Measurements from ENCODE around the gene POU2F1. TPM values are rescaled to one million over a fixed set of nuclear protein-coding genes. Genes with fewer than 3 reads are reported as not detected.

The POU2F1 gene
- total and polyA plus RNA-seq, 2 donors (not counting 1 experiment from before 2014, with no cell fraction given), result 5.2 to 48.8 TPM

- POLR2A ChIA-PET, result no interaction called here
- TF ChIP-seq EZH2 (IDR thresholded peaks at IDR 0.05; ENCODE audit: borderline replicate concordance, insufficient read depth, low read depth, low read length, poor library complexity, severe bottlenecking) (no peak), CTCF (IDR thresholded peaks at IDR 0.05) (no peak)
- H3K4me1 ChIP-seq (ENCODE audit: control insufficient read depth in 2 of 2, insufficient read depth in 2 of 2, low read length in 2 of 2), result peaks cover 9 to 16% of the 10 kb centered on the region in 2 donors
- H3K4me3 ChIP-seq (ENCODE audit: control extremely low read depth in 1 of 5, extremely low read depth in 1 of 5, insufficient read depth in 1 of 5, low read depth in 2 of 5, low read length in 4 of 5), result no peak overlapping the region
- no peak overlapping the region for H3K27ac Mint-ChIP-seq
- H3K9me3 ChIP-seq (ENCODE audit: control extremely low read depth in 1 of 3, control insufficient read depth in 2 of 3, insufficient read depth in 1 of 3, low read length in 2 of 3), result no peaks in the 10 kb centered on the region
- DNase-seq, result no peak
- H3K79me2 ChIP-seq (ENCODE audit: control insufficient read depth, insufficient read depth, low read length), result peaks cover 91% of the 10 kb centered on the region
- H4K20me1 ChIP-seq (ENCODE audit: control insufficient read depth, insufficient read depth, low read length, poor library complexity, severe bottlenecking), result no peaks in the 10 kb centered on the region
- no peaks in the 10 kb centered on the region for H3K27me3 Mint-ChIP-seq
- no peaks in the 10 kb centered on the region for H3K27me3 ChIP-seq (replicated peaks in 1 of 4; ENCODE audit: control extremely low read depth in 1 of 4, control insufficient read depth in 3 of 4, insufficient read depth in 4 of 4, low read length in 3 of 4)
- H3K27ac ChIP-seq (ENCODE audit: low read length in 2 of 2), result no peak overlapping the region
- no peak overlapping the region for H3K4me3 Mint-ChIP-seq
- H3K36me3 ChIP-seq (replicated peaks in 1 of 2; ENCODE audit: control extremely low read depth in 1 of 2, control insufficient read depth in 1 of 2, extremely low read depth in 1 of 2, insufficient read depth in 2 of 2, low read length in 1 of 2), result no peaks in the 10 kb centered on the region
- CTCF ChIA-PET, result interaction anchor here (1.6 kb wide), 1 partner anchor 283 kb away, joined by 4 read pairs; no protein-coding TSS in a partner anchor
- no peak for ATAC-seq (ENCODE audit: low read depth)
- H3K9ac ChIP-seq (ENCODE audit: low read length), result no peak overlapping the region
- H3K9me3 Mint-ChIP-seq (ENCODE audit: insufficient read depth), result no peaks in the 10 kb centered on the region
- intact Hi-C loops (cut with micrococcal nuclease), result no loop called here
- peaks cover 42% of the 10 kb centered on the region for H3K4me1 Mint-ChIP-seq
- H3K4me2 ChIP-seq (replicated peaks; ENCODE audit: low read depth, low read length, poor library complexity, severe bottlenecking), result no peak overlapping the region
- no peak overlapping the region for H2AFZ ChIP-seq (ENCODE audit: insufficient read depth, low read depth, low read length, poor library complexity, severe bottlenecking)
These were observed 29.8 kb downstream of the POU2F1 start for GRCh38 chr1:167250482-167250881.

GRCh38 chr1:167251472-167251871 is 30.8 kb downstream of the POU2F1 start:
- Histone ChIP-seq H2AFZ (ENCODE audit: insufficient read depth, low read depth, low read length, poor library complexity, severe bottlenecking) (no peak overlapping the region), H3K27me3 (replicated peaks in 1 of 4; ENCODE audit: control extremely low read depth in 1 of 4, control insufficient read depth in 3 of 4, insufficient read depth in 4 of 4, low read length in 3 of 4) (no peaks in the 10 kb centered on the region), H4K20me1 (ENCODE audit: control insufficient read depth, insufficient read depth, low read length, poor library complexity, severe bottlenecking) (no peaks in the 10 kb centered on the region), H3K4me2 (replicated peaks; ENCODE audit: low read depth, low read length, poor library complexity, severe bottlenecking) (no peak overlapping the region), H3K9me3 (ENCODE audit: control extremely low read depth in 1 of 3, control insufficient read depth in 2 of 3, insufficient read depth in 1 of 3, low read length in 2 of 3) (no peaks in the 10 kb centered on the region), H3K4me1 (ENCODE audit: control insufficient read depth in 2 of 2, insufficient read depth in 2 of 2, low read length in 2 of 2) (peaks cover 9 to 16% of the 10 kb centered on the region in 2 donors), H3K79me2 (ENCODE audit: control insufficient read depth, insufficient read depth, low read length) (peaks cover 96% of the 10 kb centered on the region), H3K4me3 (ENCODE audit: control extremely low read depth in 1 of 5, extremely low read depth in 1 of 5, insufficient read depth in 1 of 5, low read depth in 2 of 5, low read length in 4 of 5) (no peak overlapping the region), H3K27ac (ENCODE audit: low read length in 2 of 2) (no peak overlapping the region), H3K36me3 (replicated peaks in 1 of 2; ENCODE audit: control extremely low read depth in 1 of 2, control insufficient read depth in 1 of 2, extremely low read depth in 1 of 2, insufficient read depth in 2 of 2, low read length in 1 of 2) (no peaks in the 10 kb centered on the region), H3K9ac (ENCODE audit: low read length) (no peak overlapping the region)
- TF ChIP-seq CTCF (IDR thresholded peaks at IDR 0.05) (no peak), EZH2 (IDR thresholded peaks at IDR 0.05; ENCODE audit: borderline replicate concordance, insufficient read depth, low read depth, low read length, poor library complexity, severe bottlenecking) (no peak)
- H3K9me3 Mint-ChIP-seq (ENCODE audit: insufficient read depth), result no peaks in the 10 kb centered on the region
- DNase-seq (no peak), ATAC-seq (ENCODE audit: low read depth) (no peak)
- 100% methylated on average over 1 of the region's 4 CpGs for WGBS (ENCODE audit: insufficient coverage)
- no peak overlapping the region for H3K4me3 Mint-ChIP-seq
- H3K27me3 Mint-ChIP-seq, result no peaks in the 10 kb centered on the region
- peaks cover 42% of the 10 kb centered on the region for H3K4me1 Mint-ChIP-seq
- ChIA-PET CTCF (interaction anchor here (1.0 to 1.6 kb wide), 2 partner anchors 164 to 282 kb away, joined by 3 to 4 read pairs; no protein-coding TSS in a partner anchor), POLR2A (interaction anchor here (0.7 kb wide), 1 partner anchor 31 kb away, joined by 3 read pairs; the partner anchor contains the start of gene POU2F1)
- H3K27ac Mint-ChIP-seq, result no peak overlapping the region
- intact Hi-C loops (cut with micrococcal nuclease), result no loop called here
